HG03039 (cell line): ENCODE results near the gene TMPRSS9.
A peak's percentile ranks its signal among the peaks of the same experiment; 100 is the strongest.
"Not testable (repeated sequence)": the region's sequence is repeated elsewhere in the genome, so short reads cannot be mapped to it uniquely, and the experiment has no call there.

Experiments used
- ATAC-seq: cut with Tn5 transposase; IDR thresholded peaks from one replicate; pipeline ENCODE4 v1.9.1; 2021; ENCODE audit warnings: mild to moderate bottlenecking, moderate library complexity; ENCODE audit not compliant: unreplicated experiment

Gene TMPRSS9

DNA sequence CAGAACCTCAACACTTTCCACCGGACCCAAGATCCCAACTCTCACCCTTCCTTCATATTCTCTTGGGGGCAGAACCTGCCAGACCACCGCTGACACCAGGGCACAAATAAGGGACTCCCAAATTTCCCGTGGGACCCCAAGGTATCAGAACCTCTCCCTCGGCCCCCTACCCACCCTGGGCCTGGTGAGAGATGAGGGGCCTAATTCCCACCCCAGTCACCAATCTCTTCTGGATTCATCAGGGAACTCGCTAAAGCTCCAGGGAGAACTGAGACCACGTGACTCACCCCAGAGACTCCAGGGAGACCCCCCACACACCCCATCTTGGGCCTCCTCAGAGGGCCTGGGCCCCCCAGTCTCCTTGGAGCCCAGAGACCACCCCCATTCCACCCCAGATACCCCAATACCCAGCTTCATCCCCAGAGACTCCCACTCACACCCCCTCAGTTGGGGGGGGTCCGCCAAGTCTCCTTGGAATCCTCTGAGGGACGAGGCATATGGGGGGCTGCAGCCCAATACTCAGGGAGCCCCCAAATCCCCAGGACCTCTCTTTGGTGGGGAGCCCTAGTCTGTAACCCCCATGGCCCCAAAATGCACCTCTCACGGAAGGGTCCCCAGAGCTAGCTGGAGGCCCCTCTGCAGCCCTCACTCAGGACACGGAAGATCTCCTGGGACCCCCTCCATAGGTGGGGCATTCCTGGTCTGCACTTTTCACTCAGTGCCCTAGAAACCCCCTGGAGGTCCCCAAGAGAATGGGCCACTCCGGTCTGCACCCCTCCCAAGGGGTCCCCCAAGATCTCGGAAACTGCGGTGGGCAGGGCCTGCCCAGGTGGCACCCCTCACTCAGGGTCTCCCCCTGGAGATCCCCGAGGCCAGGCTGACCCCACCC, 95.1 kb downstream of the TMPRSS9 start:
- ATAC-seq: no peak

GRCh38 chr19:2455851-2456570, 95.9 kb downstream of the TMPRSS9 start:
- ATAC-seq: peak; percentile 35

GRCh38 chr19:2457394-2458037, 97.5 kb downstream of the TMPRSS9 start:
- no peak for ATAC-seq

GRCh38 chr19:2458054-2458453, 98.0 kb downstream of the TMPRSS9 start:
- ATAC-seq: no peak

DNA sequence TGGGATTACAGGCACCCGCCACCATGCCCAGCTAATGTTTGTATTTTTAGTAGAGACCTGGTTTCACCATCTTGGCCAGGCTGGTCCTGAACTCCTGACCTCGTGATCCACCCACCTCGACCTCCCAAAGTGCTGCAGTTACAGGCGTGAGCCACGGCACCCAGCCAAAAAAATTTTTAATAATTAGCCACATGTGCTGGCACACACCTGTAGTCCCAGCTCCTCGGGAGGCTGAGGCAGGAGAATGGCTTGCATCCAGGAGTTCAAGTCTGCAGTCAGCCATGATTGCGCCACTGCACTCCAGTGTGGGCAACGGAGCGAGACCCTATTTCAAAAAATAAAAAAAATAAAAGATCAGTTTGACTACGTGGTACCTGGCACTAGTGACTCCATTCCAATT, 98.7 kb downstream of the TMPRSS9 start:
- ATAC-seq: not testable (repeated sequence)

DNA sequence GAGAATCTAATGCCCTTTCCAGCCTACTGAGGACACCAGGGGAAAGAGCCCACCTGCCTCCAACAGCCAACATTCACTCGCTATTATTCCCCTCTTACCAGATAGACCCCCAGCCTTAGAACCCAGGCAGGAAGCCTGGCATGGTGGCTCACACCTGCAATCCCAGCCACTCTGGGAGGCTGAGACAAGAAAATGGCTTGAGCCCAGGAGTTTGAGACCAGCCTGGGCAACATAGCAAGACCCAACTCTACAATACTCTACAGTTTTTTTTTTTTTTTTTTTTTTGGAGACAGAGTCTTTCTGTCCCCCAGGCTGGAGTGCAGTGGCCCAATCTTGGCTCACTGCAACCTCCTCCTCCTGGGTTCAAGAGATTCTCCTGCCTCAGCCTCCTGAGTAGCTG, 100.2 kb downstream of the TMPRSS9 start:
- ATAC-seq: no peak

- no peak for ATAC-seq
Measured at GRCh38 chr19:2461751-2462634, 101.9 kb downstream of the TMPRSS9 start.

- ATAC-seq: no peak
Measured at GRCh38 chr19:2462635-2463421, 102.8 kb downstream of the TMPRSS9 start.

- not testable (repeated sequence) for ATAC-seq
Measured at GRCh38 chr19:2463694-2464093, 103.6 kb downstream of the TMPRSS9 start.

GRCh38 chr19:2464389-2464788, 104.3 kb downstream of the TMPRSS9 start:
- no peak for ATAC-seq

GRCh38 chr19:2468596-2468995, 108.5 kb downstream of the TMPRSS9 start:
- ATAC-seq: no peak

DNA sequence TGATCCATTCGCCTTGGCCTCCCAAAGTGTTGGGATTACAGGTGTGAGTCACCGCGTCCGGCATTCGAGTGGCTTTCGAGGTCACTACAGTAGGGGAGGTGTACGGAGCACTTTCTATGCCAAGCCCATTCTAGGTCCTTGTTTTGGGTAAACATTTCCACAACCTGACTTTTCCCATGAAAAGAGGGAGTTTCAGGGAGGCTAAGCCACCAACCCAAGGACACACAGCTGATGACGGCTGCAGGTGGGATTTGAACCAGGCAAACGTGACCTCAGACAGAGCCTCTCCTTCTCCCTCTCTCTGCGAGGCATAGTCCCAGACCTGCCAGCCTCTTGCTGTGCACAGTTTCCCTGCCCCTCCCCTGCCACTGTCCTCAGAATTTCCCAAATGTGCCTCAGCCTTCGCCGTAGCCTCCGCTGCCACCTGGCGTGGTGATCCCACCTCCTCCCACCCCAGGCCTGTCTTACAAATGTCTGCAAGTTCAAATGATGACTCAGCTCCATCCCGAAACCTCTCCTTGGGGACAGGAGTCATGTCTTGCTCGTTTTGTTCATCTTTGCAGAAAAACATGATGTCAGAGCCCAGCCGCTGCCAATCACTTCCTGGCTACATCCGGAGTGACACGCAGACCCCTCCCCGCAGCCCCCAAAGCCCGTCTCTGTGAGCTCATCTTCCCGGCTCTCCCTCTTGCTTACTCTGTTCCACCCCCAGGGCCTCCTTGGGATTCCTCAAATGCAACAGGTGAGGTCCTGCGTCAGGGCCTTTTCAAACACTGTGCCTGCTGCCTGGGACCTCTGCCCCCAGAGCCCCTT, 109.2 kb downstream of the TMPRSS9 start:
- no peak for ATAC-seq

- ATAC-seq: not testable (repeated sequence)
Measured at GRCh38 chr19:2469915-2470200, 109.8 kb downstream of the TMPRSS9 start.

GRCh38 chr19:2474232-2475017, 114.4 kb downstream of the TMPRSS9 start:
- ATAC-seq: peak; percentile 27

DNA sequence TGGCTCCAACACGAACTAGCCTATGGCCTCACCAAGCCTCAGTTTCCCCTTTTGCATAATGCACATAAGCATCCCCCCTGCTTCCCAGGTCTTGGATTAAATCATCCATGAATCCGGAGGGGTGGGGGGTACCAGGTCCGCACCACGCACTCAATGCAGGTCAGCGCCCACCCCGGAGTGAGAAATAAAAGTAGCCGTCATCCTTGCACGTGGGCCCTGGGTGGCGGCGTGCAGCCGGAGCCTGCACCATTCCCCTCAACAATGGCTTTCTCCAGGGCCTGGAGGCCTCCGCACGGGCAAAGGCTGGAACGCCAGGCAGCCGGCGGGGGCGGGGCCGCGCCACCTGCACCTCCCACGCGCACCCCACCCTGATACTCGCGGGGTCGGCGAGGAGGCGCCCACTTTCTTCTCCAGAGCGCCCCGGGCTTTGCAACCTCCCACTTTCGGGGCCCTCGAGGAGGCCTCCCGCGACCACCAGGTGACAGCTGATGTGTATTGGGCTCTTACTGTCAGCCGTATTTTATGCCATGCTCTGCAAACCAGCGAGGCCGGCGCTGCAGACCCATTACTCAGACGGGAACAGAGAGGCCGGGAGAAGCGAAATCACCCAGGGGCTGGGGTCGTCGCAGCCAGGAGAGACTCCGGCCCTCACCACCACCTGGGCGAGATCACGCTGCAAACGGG, 115.1 kb downstream of the TMPRSS9 start:
- ATAC-seq: peak; percentile 4
